Lower lobe of right lung (tissue), 2 donors: ENCODE measurements around the gene USP19. TPM values are rescaled to one million over a fixed set of nuclear protein-coding genes. Genes with fewer than 3 reads are reported as not detected.

Experiments
- ATAC-seq, 2 donors: fragments of 200-7000 bp; cut with Tn5 transposase; one replicate each; pipeline ENCODE4 v1.9.1; 2020 to 2022; ENCODE audit warnings: mild to moderate bottlenecking in 2 of 2, moderate library complexity in 2 of 2
- DNase-seq: peaks from one replicate; pipeline ENCODE4 v3.0.0-alpha.2; 2020
- H3K27ac ChIP-seq: fragments of 200-600 bp; one replicate; pipeline ENCODE4 v1.8.0; 2022
- H3K27me3 ChIP-seq: fragments of 200-600 bp; one replicate; pipeline ENCODE4 v1.8.0; 2022; ENCODE audit warnings: low read depth
- H3K36me3 ChIP-seq: fragments of 200-600 bp; one replicate; pipeline ENCODE4 v1.8.0; 2022; ENCODE audit warnings: mild to moderate bottlenecking
- H3K4me1 ChIP-seq: fragments of 200-600 bp; one replicate; pipeline ENCODE4 v1.8.0; 2022
- H3K4me3 ChIP-seq: fragments of 200-600 bp; one replicate; pipeline ENCODE4 v1.8.0; 2022; ENCODE audit warnings: mild to moderate bottlenecking
- H3K9me3 ChIP-seq: fragments of 200-600 bp; one replicate; pipeline ENCODE4 v1.8.0; 2022
- intact Hi-C: fragments of 100-400 bp; cut with DNase I; formaldehyde crosslinking; loops from one replicate; pipeline ENCODE4 v1.11.0; 2022
- total RNA-seq: library from RNA; stranded (reverse); fragmentation: NEBNext Ultra II Directional; extraction: Animal tissue kit (Norgen Biotek cat#: 25700); gene quantifications from one replicate; pipeline ENCODE4 v1.2.1, GENCODE V29; 2021
- TF ChIP-seq, protein P1 (sequence below): fragments of 200-600 bp; IDR thresholded peaks from one replicate; pipeline ENCODE4 v1.8.0; 2022; ENCODE audit warnings: antibody characterized with exemption, mild to moderate bottlenecking
- donor health status: DM: no; HTN: yes; CAD: no; lungs with severe emphysema.

Gene USP19
- total RNA-seq, 1 donor from 2014 or later, result 60.4 TPM

DNA sequence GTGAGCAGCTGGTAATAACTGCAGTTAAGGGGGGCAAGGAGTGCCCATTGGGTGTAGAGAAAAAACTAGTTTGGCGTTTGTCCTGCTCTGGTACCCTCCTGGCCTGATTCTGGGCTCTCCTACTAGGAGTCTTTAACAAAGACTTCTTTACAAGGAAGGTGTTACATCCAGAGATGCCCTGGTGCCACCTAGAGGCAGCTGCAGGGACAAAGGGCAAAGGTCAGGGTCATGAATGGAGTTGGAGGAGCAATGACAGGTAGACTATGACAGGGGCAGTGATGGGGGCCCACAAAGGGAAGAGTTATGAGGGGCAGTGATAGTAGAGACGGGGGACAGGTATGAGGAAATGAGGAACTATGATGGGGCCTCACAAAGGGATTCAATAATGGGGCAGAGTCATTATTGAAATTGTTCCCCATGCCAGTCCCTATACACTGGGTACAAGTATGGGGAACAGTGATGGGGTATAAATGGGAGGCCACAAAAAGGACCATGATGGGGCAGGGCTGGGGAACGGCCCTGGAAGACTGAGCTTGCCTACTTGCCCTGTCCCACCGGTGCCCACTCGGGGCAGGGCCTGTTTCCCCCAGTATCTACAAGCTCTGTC, 37.6 kb upstream of the USP19 start:
- H3K27me3 ChIP-seq, result no peaks in the 10 kb centered on the region
- DNase-seq, result peak; percentile 57
- H3K27ac ChIP-seq, result no peak overlapping the region
- TF ChIP-seq, protein P1, sequence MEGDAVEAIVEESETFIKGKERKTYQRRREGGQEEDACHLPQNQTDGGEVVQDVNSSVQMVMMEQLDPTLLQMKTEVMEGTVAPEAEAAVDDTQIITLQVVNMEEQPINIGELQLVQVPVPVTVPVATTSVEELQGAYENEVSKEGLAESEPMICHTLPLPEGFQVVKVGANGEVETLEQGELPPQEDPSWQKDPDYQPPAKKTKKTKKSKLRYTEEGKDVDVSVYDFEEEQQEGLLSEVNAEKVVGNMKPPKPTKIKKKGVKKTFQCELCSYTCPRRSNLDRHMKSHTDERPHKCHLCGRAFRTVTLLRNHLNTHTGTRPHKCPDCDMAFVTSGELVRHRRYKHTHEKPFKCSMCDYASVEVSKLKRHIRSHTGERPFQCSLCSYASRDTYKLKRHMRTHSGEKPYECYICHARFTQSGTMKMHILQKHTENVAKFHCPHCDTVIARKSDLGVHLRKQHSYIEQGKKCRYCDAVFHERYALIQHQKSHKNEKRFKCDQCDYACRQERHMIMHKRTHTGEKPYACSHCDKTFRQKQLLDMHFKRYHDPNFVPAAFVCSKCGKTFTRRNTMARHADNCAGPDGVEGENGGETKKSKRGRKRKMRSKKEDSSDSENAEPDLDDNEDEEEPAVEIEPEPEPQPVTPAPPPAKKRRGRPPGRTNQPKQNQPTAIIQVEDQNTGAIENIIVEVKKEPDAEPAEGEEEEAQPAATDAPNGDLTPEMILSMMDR, result peak; percentile 50
- peak; percentile 38 to 57 for ATAC-seq
- no peaks in the 10 kb centered on the region for H3K9me3 ChIP-seq
- H3K4me1 ChIP-seq, result peaks cover 15% of the 10 kb centered on the region
- no peak overlapping the region for H3K4me3 ChIP-seq
- peaks cover 17% of the 10 kb centered on the region for H3K36me3 ChIP-seq
- intact Hi-C loops, result no loop called here

DNA sequence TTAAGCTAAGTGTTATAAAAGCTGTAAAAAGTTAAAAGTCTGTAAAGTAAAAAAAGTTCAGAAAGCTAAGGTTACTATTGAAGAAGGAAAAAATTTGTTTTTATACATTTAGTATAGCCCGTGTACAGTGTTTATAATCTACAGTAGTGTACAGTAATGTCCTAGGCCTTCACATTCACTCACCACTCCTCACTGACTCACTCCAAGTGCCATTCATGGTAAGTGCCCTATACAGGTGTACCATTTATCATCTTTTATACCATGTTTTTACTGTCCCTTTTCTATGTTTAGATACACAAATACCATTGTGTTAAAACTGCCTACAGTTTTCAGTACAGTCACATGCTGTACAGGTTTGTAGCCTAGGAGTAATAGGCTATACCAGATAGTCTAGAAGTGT, 36.7 kb upstream of the USP19 start:
- Histone ChIP-seq H3K4me1 (peaks cover 9% of the 10 kb centered on the region), H3K9me3 (no peaks in the 10 kb centered on the region), H3K36me3 (peaks cover 10% of the 10 kb centered on the region), H3K27me3 (no peaks in the 10 kb centered on the region), H3K27ac (no peak overlapping the region), H3K4me3 (no peak overlapping the region)
- ATAC-seq (no peak), DNase-seq (no peak)
- TF ChIP-seq, protein P1, result no peak
- intact Hi-C loops, result no loop called here

DNA sequence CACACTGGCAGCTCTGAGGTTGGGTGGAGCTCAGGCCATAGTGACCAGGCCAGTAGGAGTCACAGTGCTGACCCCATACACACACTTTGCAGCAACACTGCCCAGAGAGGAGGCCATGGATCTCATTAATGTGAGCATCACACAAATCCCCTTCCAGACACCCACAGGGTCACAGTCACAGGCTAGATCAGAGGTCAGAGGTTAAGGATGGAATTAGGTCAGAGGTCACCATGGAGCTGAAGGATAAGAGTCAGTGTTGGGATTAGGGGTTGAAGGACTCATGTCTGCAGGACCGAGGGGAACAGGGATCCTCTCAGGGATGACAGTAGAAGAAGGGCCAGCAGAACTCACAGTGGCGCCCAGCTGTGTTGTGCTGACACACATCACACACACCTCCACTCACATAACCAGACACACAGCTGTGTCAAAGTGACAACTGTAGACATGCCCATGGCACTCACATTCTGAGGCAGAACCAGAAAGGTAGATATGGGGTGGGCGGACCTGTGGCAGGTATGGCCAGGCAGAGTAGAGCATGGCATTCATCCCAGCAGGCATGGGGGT, 32.8 kb upstream of the USP19 start:
- no peak overlapping the region for H3K4me3 ChIP-seq
- no peaks in the 10 kb centered on the region for H3K27me3 ChIP-seq
- intact Hi-C loops, result no loop called here
- H3K9me3 ChIP-seq, result no peaks in the 10 kb centered on the region
- DNase-seq (no peak), ATAC-seq (no peak)
- H3K4me1 ChIP-seq, result no peaks in the 10 kb centered on the region
- no peaks in the 10 kb centered on the region for H3K36me3 ChIP-seq
- H3K27ac ChIP-seq, result no peak overlapping the region
- TF ChIP-seq, protein P1, result no peak

DNA sequence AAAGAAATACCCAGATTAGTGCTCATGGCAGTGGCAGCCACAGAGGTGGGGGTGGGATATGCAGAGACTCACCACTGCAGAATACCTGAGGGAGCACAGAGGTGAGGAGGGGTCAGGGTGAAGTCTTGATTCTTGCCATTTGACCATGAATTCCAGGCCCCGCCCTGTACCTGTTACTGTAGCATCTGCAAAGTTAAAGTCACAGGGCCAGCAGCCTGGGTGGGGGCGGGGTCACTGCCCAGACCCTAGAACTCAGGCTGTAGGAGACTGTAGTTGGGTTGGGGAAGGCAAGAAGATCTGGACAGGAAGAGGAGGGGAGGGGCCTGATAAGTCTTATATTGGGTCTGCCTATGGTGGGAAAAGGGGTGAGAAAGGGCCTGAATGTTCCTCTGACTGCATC, 31.0 kb upstream of the USP19 start:
- TF ChIP-seq, protein P1, result no peak
- Histone ChIP-seq H3K36me3 (no peaks in the 10 kb centered on the region), H3K27me3 (no peaks in the 10 kb centered on the region), H3K4me1 (no peaks in the 10 kb centered on the region), H3K4me3 (no peak overlapping the region), H3K27ac (no peak overlapping the region), H3K9me3 (no peaks in the 10 kb centered on the region)
- intact Hi-C loops, result no loop called here
- DNase-seq (no peak), ATAC-seq (no peak)

DNA sequence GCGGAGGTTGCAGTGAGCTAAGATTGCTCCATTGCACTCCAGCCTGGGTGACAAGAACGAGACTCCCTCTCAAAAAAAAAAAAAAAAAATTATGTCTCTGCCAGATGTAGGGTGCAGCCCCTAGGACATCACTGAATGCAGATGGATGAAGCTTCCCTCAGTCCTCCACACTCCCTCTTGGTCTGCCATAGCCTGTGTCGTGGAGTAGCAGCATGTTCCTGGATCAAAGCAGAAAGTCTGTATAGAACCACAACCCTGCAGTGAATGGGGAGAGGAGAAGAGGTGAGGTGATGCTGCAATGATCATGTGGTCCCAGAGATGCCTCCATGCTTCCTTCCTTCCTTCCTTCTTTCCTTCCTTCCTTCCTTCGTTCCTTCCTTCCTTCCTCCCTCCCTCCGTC, 27.5 kb upstream of the USP19 start:
- Histone ChIP-seq H3K27me3 (no peaks in the 10 kb centered on the region), H3K27ac (no peak overlapping the region), H3K9me3 (no peaks in the 10 kb centered on the region), H3K36me3 (no peaks in the 10 kb centered on the region), H3K4me1 (no peaks in the 10 kb centered on the region), H3K4me3 (no peak overlapping the region)
- DNase-seq, result no peak
- TF ChIP-seq, protein P1, result no peak
- intact Hi-C loops, result no loop called here
- no peak for ATAC-seq
